Islet precursor cell (in vitro differentiated cells): ENCODE data around the gene BBC3.
A peak's percentile ranks its signal among the peaks of the same experiment; 100 is the strongest.
"Not testable (repeated sequence)": the region's sequence is repeated elsewhere in the genome, so short reads cannot be mapped to it uniquely, and the experiment has no call there.

ENCODE experiments used
- DNase-seq: peaks from one replicate; pipeline ENCODE4 v3.0.0-alpha.2; 2018

BBC3 gene, protein sequence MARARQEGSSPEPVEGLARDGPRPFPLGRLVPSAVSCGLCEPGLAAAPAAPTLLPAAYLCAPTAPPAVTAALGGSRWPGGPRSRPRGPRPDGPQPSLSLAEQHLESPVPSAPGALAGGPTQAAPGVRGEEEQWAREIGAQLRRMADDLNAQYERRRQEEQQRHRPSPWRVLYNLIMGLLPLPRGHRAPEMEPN

DNA sequence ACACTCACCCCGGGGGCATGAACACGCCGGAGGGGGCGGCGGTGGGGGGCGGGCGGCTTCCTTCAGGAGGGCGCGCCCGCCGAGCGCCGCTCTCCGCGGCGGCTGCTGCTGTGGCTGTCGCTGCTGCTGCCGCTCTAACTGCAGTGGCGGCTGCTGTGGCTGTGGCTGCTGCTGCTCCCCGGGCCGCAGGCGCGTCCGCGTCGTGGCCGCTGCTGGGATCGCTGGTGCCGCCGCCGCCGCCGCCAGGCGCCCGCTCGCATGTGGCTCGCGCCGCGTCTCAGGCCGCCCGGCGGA is at the start of gene BBC3:
TSS of gene BBC3 (minus strand) at position 279 of the 294 bp plus-strand sequence. CDS start 2,768 bp downstream, outside the sequence.
- DNase-seq = no peak

DNA sequence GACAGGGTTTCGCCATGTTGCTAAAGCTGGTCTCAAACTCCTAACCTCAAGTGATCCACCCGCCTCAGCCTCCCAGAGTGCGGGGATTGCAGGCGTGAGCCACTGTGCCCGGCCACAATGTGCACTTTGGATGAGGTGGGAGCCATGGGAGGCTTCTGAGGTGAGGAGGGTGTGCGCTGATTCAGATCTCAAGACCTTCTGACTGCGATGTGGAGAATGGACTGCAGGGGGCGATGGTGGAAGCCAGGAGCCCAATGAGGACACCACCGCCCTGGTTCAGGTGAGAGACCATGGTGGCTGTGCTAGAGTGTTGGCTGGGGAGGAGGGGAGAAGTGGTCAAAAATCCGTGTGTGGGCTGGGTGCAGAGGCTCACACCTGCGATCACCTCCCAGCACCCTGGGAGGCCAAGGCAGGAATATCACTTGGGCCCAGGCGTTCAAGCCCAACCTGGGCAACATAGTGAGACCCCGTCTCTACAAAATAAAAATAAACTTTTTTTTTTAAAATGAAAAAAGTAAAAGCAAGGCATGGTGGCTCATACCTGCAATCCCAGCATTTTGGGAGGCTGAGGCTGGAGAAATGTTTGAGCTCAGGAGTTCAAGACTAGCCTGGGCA is 49.3 kb upstream of the BBC3 start:
- peak; percentile 81 for DNase-seq

DNA sequence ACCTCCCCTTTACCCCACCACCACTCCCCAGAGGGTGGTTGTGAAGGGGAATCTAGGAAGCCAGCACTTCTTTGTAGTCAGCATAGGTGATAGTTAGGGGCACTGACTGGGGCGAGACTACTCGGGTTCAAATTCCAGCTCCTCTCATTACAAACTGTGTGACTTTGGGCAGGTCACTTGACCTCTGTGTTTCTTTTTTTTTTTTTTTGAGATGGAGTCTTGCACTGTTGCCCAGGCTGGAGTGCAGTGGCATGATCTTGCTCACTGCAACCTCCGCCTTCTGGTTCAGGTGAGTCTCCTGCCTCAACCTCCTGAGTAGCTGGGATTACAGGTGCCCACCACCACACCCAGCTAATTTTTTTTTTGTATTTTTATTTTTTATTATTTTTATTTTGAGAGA is 45.5 kb upstream of the BBC3 start:
- DNase-seq = not testable (repeated sequence)

DNA sequence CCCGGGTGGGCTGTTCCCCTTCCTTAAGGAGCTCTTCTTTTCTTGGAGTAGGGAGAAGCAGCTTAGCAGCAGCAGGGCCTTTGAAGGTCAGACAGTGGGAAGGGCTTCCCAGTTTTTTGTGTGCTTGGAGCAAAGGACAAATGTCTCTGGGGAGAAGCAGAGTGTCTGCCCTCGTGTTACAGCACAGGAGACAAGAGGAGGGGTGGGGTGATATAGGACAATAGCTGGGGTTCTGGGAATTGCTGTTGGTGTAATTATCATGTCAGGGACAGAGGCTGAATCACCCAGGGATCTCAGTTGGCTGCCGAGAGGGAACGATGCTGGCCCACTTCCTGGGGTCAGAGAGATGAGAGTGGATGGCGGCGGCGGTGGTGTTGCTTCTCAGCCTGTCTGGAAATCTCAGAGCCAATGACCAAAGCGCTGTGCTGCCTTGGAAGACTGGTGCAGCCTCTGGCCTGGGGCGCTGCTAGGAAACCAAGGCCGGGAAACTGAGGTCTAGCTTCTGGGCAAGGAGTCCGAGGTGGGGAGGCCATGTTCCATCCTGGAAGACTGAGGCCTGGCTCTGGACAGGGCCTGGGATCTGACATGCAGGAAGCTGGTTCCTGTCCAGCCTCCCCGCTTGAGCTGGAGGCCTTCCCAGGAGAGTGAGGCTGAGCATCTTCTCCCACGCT is 44.9 kb upstream of the BBC3 start:
- peak; percentile 70 for DNase-seq

DNA sequence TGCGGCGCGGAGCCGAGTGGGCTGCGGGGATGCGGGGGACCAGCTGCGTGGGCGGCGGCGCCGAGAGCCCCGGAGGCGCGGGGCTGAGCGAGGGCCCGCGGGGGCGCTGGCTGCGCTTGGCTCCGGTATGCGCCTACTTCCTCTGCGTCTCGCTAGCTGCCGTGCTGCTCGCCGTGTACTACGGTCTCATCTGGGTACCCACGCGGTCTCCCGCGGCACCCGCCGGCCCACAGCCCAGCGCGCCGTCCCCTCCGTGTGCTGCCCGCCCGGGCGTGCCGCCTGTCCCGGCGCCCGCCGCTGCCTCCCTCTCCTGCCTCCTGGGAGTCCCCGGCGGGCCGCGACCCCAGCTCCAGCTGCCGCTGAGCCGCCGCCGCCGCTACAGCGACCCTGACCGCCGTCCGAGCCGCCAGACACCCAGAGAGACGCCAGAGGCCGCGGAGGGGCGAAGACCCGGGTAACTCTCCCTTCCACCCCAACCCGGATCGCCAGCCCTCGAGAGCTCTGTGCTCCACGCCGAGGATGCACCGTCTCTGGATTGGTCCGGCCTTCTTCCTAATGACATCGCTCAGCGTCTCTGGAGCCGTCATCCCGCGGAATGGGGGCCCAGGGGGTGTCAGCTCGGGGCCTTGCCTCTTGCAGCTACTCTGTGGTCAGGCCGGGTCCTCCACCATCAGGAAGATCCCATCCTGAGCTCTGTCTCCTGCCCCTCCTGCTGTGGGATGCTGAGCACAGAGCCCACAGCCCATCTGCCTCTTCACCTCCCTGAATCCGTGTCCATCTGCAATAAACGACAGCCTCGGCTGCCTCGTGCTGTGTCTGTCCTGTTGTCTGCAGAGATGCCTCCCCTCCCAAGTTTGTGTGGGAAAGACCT is 44.1 kb upstream of the BBC3 start:
- DNase-seq = peak; percentile 66

DNA sequence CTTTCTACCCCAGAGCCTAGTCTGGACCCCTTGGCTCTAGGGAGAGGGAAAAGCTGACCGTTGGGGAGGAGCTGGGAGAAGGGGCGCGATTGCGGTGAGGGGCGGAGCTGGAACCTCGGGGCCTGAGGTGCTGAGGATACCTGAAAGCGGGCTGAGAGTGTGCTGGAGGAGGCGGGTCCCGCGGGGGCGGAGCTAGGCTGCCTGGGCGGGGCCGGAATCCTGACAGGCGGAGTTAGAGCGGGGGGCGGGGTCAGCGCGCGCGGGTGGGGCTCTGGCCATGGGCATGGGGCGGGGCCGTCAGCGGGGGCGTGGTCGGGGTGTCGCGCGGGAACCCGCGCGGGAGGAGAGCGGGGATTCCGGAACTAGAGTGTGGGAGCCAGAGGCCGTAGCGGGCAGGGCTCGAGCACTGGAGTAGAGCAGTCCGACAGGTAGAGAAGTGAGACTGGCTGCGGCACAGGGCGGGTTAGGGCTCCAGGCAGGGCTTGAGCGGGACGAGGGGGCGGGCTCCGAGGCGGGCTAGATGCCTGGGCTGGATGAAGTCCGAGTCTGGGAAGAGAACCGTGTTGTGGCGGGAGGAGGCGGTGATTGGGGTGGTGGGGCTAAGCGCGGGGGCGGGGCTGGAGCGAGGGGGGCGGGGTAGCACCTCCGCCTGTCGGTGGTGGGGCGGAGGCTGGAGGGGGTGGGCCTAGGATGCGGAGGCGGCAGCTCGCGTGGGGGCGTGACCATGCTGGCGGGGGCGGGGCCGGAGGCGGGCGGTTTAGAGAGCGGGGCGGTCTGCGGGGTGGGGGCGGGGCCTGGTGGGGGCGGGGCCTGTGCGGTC is 43.3 kb upstream of the BBC3 start, which contains the start of gene INAFM1:
TSS of gene INAFM1 (plus strand) at position 815 of the 820 bp plus-strand sequence. CDS start 35 bp downstream, outside the sequence.
- peak; percentile 99 for DNase-seq

DNA sequence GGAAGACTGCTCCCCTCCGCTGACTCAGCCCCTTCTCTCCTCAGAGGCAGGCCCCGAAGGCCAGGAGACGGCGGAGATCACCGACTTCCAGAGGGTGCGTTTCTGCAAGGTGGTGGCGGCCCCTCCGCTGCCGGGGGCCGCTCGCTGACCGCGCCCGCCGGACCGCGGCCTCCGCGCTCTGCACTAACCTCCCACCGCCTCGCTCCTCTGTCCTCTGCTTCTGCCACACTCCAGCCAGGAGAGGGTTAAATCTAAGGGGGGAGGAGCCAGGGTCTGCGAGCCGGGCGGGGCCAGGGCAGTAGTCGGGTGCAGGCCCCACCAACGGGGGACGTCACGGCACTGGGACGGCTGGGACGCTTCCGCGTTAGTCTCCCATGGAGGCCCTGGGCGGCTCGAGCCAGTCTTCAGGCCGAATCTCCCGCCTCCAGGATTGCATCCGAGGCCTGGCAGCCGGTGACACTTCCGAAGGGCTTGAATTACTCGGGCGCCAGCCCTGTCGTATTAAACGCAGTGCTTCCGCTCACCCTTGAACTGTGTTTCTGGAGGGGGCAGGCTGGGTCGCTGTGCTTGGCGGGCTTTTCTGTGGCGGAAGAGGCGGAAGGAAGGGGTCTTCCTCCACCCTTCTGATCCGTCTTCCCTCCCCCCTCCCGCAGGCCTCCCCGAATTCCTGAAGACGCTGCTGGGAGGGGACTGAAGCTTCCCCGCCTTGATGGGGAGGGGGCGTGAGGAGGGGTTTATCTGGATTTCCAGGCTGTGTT is 42.5 kb upstream of the BBC3 start:
- DNase-seq = peak; percentile 99

DNA sequence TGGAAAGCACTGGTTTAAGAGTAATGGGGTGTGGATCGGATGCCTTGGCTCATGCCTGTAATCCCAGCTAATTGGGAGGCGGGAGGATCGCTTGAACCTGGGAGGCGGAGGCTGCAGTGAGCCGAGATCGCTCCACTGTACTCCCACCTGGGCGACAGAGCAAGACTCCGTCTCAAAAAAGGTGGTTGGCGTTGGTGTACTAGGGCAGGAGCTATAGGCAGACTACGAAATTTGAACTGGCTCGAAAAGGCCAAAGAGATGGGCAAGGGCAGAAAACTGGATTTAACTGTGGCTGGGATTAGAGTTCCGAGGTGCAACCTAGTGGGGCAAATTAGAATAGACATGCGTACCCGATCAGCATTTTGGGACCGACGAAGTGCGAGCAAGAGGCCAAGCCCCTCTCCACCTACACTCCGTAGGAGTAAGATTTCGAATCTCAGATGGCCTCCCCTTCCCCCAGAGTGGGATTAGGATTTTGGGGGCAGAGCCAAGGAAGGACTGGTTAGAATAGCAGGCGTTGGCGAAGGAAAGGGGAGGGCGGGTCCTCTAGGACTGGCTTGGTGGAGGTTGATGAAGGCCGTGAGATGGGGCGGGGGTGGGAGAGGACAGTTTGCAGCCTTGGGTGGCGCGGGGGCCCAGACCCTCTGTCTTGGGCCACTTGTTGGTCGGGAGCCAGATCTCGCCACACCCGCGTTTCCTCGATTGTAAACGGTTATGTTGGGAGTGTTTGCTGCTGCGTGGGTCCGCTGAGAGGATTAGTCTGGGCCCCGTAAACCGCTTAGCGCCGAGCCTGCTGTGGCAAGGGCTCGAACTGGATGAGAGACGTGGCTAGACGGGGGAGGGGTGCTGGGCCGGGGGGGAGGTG is 41.7 kb upstream of the BBC3 start:
- no peak for DNase-seq

DNA sequence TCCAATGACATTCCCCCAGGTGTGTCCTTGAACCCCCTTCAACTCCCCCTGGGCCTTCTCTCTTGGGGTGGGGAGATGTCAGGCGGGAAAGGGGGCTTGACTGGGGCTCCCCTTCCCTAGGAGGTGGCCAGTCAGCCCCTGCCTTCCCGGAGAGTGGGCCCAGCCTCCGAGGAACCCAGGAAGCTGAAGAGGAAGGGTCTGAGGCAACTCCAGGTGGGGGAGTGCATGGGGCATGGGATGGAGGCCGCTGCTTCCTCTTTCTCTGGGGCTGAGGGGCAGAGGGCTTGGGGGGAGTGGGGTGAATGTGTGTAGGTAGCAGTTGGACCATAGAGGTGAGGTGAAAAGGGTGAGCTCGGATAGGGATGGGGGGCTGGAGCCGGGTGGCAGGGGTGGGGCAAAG is 41.0 kb upstream of the BBC3 start:
- DNase-seq = no peak

DNA sequence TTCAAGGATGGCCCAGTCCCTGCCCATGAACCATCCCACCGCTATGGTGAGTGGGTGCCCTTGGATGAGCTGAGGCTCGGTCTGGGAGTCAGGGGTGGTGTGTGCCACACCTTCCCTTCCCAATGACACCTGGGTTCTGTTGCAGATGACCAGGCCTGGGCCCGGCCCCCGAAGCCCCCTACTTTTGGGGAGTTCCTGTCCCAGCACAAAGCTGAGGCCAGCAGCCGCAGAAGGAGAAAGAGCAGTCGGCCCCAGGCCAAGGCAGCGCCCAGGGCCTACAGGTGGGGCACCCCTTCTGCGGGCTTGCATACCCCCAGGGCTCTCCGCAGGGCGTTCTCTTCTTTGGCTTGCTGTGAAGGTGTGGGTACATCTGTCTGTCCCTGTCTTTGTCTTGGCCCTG is 39.4 kb upstream of the BBC3 start:
- DNase-seq = no peak

DNA sequence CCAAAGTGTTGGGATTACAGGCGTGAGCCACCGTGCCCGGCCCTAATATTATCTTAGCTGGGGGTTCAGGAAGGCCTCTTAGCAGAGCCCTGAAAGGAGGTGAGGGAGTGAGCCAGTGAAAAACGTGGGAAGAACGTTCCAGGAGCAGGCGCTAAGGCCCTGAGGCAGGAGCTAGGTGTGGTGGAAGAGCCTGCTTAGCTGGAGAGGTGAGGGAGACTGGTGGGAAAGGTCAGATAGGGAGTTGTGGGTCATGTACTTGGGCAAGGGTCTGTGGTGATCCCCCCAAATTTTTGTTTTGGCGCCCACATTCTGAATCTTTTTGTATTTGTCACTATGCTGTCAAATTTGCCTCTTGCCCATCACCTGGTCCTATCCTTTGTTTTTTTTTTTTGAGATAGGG is 38.6 kb upstream of the BBC3 start:
- no peak for DNase-seq

DNA sequence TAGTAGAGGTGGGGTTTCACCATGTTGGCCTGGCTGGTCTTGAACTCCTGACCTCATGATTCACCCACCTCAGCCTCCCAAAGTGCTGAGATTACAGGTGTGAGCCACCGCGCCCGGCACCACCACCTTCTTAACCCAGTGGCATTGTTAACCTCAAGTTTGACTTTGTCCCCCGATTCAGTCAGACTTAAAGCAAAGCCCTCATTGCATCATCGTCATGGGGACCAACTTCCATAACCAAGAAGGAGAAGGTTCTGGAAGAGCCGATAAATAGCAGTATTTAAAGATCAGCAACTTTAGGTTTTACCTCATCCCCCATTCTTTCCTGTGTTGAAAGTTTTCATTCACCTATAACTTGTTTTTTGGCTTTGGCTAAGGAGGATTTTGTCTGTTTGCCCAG is 37.0 kb upstream of the BBC3 start:
- DNase-seq = no peak

DNA sequence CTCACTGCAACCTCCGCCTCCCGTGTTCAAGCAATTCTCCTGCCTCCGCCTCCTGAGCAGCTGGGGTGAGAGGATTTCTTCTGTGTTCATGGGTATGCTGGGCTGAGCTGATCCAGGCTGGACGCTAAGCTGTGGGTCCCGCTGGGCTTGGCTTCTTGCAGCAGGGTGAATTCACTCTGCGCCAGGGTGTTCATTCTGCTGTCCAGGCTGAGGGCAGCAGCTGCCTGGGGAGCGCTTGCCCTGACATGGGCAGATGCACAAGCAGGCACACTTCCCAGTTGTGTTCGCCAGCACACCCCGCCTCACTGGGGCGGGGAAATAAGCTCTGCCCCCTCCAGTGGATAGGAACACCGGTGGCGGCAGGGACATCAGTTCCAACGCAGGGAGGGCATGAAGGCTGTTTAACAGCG is 36.4 kb upstream of the BBC3 start:
- DNase-seq = no peak

DNA sequence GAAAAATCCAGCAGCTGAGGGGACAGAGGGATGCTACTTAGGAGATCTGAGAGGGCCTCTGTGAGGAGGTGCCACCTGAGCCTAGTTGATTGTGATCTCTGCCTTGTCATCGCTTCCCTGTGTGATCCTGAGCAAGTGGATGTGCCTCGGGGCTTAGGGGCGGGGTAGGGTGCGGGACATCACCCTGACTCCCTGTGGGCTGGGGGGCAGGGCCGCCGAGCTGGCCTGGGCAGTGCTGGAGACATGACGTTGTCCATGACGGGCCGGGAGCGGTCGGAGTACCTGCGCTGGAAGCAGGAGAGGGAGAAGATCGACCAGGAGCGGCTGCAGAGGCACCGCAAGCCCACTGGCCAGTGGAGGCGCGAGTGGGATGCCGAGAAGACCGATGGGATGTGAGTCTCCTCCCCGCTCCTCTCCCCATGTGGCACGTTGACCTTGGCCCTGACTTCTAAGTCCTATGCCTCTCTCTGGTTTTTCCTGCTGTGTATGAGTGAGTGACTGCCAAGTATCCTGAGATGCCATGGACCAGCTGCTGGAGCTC is 35.5 kb upstream of the BBC3 start:
- DNase-seq = no peak

DNA sequence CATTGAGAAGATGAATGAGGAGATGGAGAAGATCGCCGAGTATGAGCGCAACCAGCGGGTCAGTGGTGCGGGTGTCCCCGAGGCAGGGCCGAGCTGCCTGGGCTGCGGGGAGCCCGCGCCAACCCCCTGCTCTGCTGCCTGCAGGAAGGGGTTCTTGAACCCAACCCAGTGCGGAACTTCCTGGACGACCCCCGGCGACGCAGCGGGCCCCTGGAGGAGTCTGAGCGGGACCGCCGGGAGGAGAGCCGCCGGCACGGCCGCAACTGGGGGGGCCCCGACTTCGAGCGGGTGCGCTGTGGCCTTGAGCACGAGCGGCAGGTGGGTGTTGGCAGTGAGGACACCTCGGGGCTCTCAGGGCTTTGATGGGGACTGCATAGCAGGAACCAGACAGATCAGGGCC is 33.6 kb upstream of the BBC3 start:
- no peak for DNase-seq

DNA sequence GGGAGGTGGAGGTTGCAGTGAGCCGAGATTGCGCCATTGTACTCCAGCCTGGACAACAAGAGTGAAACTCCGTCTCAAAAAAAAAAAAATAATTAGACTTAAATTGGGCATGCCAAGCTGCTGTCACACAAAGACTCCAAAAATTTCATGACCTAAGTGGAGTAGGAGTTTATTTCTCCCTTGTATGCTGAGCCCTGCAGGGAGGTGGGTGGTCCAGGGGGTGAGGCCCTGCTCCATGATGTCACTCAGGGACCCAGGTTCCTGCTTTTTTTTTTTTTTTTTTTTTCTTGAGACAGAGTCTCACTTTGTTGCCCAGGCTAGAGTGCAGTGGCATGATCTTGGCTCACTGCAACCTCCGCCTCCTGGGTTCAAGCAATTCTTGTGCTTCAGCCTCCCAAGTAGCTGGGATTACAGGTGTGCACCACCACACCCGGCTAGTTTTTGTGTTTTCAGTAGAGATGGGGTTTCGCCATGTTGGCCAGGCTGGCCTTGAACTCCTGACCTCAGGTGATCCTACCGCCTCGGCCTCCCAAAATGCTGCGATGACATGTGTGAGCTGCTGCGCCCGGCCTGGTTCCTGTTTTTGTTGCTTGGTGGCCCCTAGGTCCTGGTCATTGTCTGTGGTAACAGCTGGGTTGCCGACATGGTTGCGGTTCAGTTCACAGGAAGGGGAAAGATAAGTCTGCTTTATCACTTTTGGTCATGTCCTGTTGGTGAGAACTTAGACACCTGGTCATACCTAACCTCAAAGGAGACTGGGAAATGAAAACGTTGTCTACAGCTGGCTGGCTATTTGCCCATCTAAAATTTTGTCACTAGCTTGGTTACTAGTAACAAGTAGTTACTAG is 31.2 kb upstream of the BBC3 start:
- DNase-seq = not testable (repeated sequence)

DNA sequence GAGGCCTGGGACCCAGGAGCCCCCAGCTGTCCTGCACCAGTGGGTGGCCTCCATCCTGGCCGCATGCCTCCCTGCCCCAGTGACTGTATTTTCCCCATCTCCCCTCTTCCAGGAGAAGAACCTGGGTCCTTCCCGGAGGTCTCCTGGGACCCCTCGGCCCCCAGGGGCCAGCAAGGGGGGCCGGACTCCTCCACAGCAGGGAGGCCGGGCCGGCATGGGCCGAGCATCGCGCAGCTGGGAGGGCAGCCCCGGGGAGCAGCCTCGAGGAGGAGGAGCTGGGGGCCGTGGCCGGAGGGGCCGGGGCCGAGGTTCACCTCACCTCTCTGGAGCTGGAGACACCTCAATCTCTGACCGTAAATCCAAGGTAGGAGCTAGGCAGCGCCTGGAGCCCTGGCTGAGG is 29.5 kb upstream of the BBC3 start:
- DNase-seq = no peak

DNA sequence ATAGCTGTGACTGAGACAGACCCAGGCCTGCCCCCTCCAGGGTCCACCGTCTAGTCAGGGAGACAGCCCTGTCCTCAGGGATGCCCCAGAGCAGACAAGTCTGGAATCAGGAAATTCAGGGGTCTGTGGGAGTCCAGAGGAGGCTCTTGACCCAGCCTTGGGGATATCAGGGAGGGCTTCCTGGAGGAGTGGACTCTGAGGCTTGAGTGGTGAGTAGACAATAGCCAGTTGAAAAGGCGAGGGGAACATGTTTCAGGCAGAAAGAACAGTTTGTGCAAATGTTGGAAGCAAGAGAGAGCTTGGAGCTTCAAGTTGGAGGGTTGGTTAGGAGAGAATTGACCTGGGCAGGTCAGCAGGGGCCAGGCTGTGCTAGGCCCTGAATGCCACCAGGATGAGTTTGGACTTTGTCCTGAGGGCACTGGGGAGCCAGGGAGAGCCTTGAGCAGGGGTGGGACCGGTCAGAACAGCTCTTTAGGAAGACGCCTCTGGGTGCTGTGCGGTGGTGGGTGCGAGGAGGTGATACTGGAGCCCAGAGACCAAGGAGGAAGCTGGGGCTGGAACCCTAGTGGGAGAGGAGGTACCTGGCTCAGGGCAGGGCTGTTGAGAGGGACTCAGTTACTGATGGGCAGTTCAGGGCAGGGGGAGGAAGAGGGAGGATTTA is 28.0 kb upstream of the BBC3 start:
- DNase-seq = no peak

DNA sequence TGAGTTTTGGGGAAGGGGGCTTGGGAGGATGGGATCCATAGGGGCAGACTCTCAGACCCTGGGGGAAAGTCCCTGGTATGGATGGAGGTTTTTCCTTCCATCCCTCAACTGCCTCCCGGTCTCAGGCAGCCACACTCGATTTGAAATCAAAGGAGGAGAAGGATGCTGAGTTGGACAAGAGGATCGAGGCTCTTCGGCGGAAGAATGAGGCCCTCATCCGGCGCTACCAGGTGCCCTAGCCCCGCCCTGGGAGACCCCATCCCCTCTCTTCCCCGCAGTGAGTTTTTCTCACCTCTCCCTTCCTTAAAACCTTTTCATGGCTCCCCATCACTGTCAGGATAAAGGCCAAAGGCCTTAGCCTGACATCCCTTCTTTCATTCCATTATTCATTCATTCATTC is 27.4 kb upstream of the BBC3 start:
- no peak for DNase-seq
